DND-41 (cell line): ENCODE data around the gene APOC3.

ENCODE experiments used
- CTCF ChIP-seq: IDR thresholded peaks from 2 replicates; pipeline ENCODE4 v1.5.1; 2012; ENCODE audit warnings: borderline replicate concordance, low read length, moderate library complexity, mild to moderate bottlenecking; ENCODE audit not compliant: poor library complexity, severe bottlenecking; ENCODE audit errors: extremely low read depth
- EZH2 ChIP-seq: IDR thresholded peaks from 3 replicates; pipeline ENCODE4 v1.6.1; 2012; ENCODE audit warnings: borderline replicate concordance, low read depth, mild to moderate bottlenecking, moderate library complexity, low read length, inconsistent platforms; ENCODE audit not compliant: severe bottlenecking

GRCh38 chr11:116786326-116786725 is 43.4 kb upstream of the APOC3 start:
- no peak for TF ChIP-seq EZH2
- no peak for TF ChIP-seq CTCF
